Transverse colon (tissue), 3 donors: ENCODE data around the gene FBLN2.

Source experiments
- CTCF ChIP-seq, 5 experiments: fragments of 200-600 bp in 3 of 5; fragments of 450-650 bp in 2 of 5; sonication (generic) in 3 of 5; IDR thresholded peaks; 1 replicate in 2 of 5; 2 replicates in 3 of 5; pipeline ENCODE4 v1.5.1; 2016 to 2017; ENCODE audit warnings: antibody characterized with exemption in 5 of 5, inconsistent platforms in 3 of 5, mild to moderate bottlenecking in 2 of 5, moderate library complexity in 1 of 5
- EP300 ChIP-seq: sonication (generic); formaldehyde crosslinking; IDR thresholded peaks from one replicate; pipeline ENCODE4 v1.6.1; 2017; ENCODE audit warnings: antibody characterized with exemption, low read depth
- POLR2A ChIP-seq: fragments of 450-650 bp; IDR thresholded peaks from one replicate; pipeline ENCODE4 v1.6.1; 2016; ENCODE audit warnings: antibody characterized with exemption, mild to moderate bottlenecking, moderate library complexity

GRCh38 chr3:13687517-13687943 is 138.6 kb downstream of the FBLN2 start:
- TF ChIP-seq CTCF (IDR thresholded peaks at IDR 0.05) (no peak), EP300 (no peak), POLR2A (no peak)
